ENCODE results near the gene PRKAR2B. TPM values are rescaled to one million over a fixed set of nuclear protein-coding genes. Genes with fewer than 3 reads are reported as not detected.

PRKAR2B gene
- total and polyA plus RNA-seq, 4 donors = 1.7 to 4.8 (median 3.3) TPM

- H3K36me3 ChIP-seq (ENCODE audit: control insufficient read depth in 1 of 2, insufficient read depth in 2 of 2, low read length in 1 of 2) = no peaks in the 10 kb centered on the region
- 1 to 2% methylated on average over 52 to 73 of the region's 73 CpGs for WGBS, 2 donors
- H3K4me1 ChIP-seq (ENCODE audit: control insufficient read depth in 1 of 2, insufficient read depth in 2 of 2, low read length in 2 of 2) = peaks cover 0 to 2% of the 10 kb centered on the region in 2 donors
- no peaks in the 10 kb centered on the region for H3K9me3 ChIP-seq (ENCODE audit: control insufficient read depth, low read length)
- no peaks in the 10 kb centered on the region for H3K27me3 ChIP-seq (ENCODE audit: control insufficient read depth in 1 of 2, insufficient read depth in 2 of 2, low read length in 1 of 2)
- H3K4me3 ChIP-seq (ENCODE audit: low read length in 2 of 2) = peak overlapping the region; percentile 92 to 98
- intact Hi-C loops (cut with DNase I) = loop anchor here in 1 of 2 donors (5.0 kb wide), 1 partner anchor 507 kb away; the partner anchor contains the start of gene CCDC71L
- DNase-seq (peak; percentile 99), ATAC-seq (ENCODE audit: low FRiP score) (peak; percentile 89)
- peak overlapping the region; percentile 93 to 97 for H3K27ac ChIP-seq (ENCODE audit: low read depth in 1 of 2, low read length in 2 of 2)
Observed at GRCh38 chr7:107169120-107170050, 124.9 kb downstream of the PRKAR2B start.

GRCh38 chr7:107170051-107170915, 125.8 kb downstream of the PRKAR2B start:
- H3K4me3 ChIP-seq (ENCODE audit: low read length in 2 of 2) = peak overlapping the region; percentile 37 to 98
- DNase-seq (no peak), ATAC-seq (ENCODE audit: low FRiP score) (no peak)
- peak overlapping the region in 1 of 2 donors; percentile 97 for H3K27ac ChIP-seq (ENCODE audit: low read depth in 1 of 2, low read length in 2 of 2)
- 12% methylated on average over 13 of the region's 13 CpGs for WGBS, 2 donors
- no peaks in the 10 kb centered on the region for H3K27me3 ChIP-seq (ENCODE audit: control insufficient read depth in 1 of 2, insufficient read depth in 2 of 2, low read length in 1 of 2)
- no peaks in the 10 kb centered on the region for H3K36me3 ChIP-seq (ENCODE audit: control insufficient read depth in 1 of 2, insufficient read depth in 2 of 2, low read length in 1 of 2)
- intact Hi-C loops (cut with DNase I) = no loop called here
- H3K4me1 ChIP-seq (ENCODE audit: control insufficient read depth in 1 of 2, insufficient read depth in 2 of 2, low read length in 2 of 2) = peaks cover 0 to 2% of the 10 kb centered on the region in 2 donors
- H3K9me3 ChIP-seq (ENCODE audit: control insufficient read depth, low read length) = no peaks in the 10 kb centered on the region

DNA sequence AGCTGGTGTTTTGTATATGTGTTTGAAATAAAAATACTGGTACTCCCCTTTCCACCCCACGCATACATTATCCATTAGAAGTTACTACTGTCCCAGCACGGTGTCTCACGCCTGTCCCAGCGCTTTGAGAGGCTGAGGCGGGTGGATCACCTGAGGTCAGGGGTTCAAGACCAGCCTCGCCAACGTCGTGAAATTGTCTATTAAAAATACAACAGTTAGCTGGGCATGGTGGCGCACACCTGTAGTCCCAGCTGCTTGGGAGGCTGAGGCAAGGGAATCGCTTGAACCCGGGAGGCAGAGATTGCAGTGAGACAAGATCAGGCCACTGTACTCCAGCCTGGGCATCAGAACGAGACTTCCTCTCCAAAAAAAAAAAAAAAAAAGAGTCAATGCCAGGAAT, 127.0 kb downstream of the PRKAR2B start:
- Histone ChIP-seq H3K27ac (ENCODE audit: low read depth in 1 of 2, low read length in 2 of 2) (no peak overlapping the region), H3K9me3 (ENCODE audit: control insufficient read depth, low read length) (no peaks in the 10 kb centered on the region), H3K4me3 (ENCODE audit: low read length in 2 of 2) (no peak overlapping the region), H3K27me3 (ENCODE audit: control insufficient read depth in 1 of 2, insufficient read depth in 2 of 2, low read length in 1 of 2) (no peaks in the 10 kb centered on the region), H3K36me3 (ENCODE audit: control insufficient read depth in 1 of 2, insufficient read depth in 2 of 2, low read length in 1 of 2) (no peaks in the 10 kb centered on the region), H3K4me1 (ENCODE audit: control insufficient read depth in 1 of 2, insufficient read depth in 2 of 2, low read length in 2 of 2) (peaks cover 0 to 2% of the 10 kb centered on the region in 2 donors)
- DNase-seq = no peak
- no peak for ATAC-seq (ENCODE audit: low FRiP score)
- WGBS, 2 donors = 86% methylated on average over 12 of the region's 12 CpGs
- intact Hi-C loops (cut with DNase I) = no loop called here

DNA sequence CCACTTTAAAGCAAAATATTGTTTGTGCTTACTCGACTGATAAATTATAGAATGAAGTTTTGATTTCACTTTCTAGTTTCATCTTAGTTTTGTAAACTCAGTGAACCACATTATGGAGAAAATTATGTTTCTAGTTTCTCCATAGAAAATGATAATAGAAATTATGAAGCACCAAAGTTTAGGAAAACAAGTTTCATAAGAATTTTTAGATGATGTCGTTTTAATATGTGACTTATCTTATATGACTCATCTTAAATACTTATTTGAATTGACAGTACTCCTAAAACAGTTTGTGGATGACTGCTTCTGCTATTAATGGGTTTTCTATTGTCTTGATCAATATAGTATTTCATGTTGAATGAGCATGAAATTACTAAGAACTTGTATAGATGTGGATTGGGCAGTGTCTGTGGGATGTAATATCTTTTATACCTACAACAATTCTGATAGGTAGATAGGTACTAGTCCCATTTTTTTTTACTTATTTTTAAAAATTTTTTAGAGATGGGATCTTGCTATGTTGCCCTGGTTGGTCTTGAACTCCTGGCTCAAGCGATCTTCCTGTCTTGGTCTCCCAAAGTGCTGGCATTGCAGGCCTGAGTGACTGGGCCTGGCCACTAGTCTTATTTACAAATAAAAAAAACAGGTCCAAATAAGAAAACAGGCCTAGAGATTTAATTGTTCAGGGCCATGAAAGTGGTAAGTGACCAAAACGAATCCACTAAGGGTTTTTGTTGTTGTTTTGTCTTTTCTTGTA, 127.9 kb downstream of the PRKAR2B start:
- Histone ChIP-seq H3K4me3 (ENCODE audit: low read length in 2 of 2) (no peak overlapping the region), H3K27me3 (ENCODE audit: control insufficient read depth in 1 of 2, insufficient read depth in 2 of 2, low read length in 1 of 2) (no peaks in the 10 kb centered on the region), H3K27ac (ENCODE audit: low read depth in 1 of 2, low read length in 2 of 2) (no peak overlapping the region), H3K36me3 (ENCODE audit: control insufficient read depth in 1 of 2, insufficient read depth in 2 of 2, low read length in 1 of 2) (no peaks in the 10 kb centered on the region), H3K9me3 (ENCODE audit: control insufficient read depth, low read length) (no peaks in the 10 kb centered on the region), H3K4me1 (ENCODE audit: control insufficient read depth in 1 of 2, insufficient read depth in 2 of 2, low read length in 2 of 2) (peaks cover 0 to 2% of the 10 kb centered on the region in 2 donors)
- ATAC-seq (ENCODE audit: low FRiP score) (no peak), DNase-seq (no peak)
- WGBS, 2 donors = 79 to 81% methylated on average over 4 of the region's 4 CpGs
- intact Hi-C loops (cut with DNase I) = no loop called here

GRCh38 chr7:107173191-107173590, 128.7 kb downstream of the PRKAR2B start:
- Histone ChIP-seq H3K36me3 (ENCODE audit: control insufficient read depth in 1 of 2, insufficient read depth in 2 of 2, low read length in 1 of 2) (no peaks in the 10 kb centered on the region), H3K27ac (ENCODE audit: low read depth in 1 of 2, low read length in 2 of 2) (no peak overlapping the region), H3K27me3 (ENCODE audit: control insufficient read depth in 1 of 2, insufficient read depth in 2 of 2, low read length in 1 of 2) (no peaks in the 10 kb centered on the region), H3K4me3 (ENCODE audit: low read length in 2 of 2) (no peak overlapping the region), H3K4me1 (ENCODE audit: control insufficient read depth in 1 of 2, insufficient read depth in 2 of 2, low read length in 2 of 2) (peaks cover 0 to 2% of the 10 kb centered on the region in 2 donors), H3K9me3 (ENCODE audit: control insufficient read depth, low read length) (no peaks in the 10 kb centered on the region)
- WGBS, 2 donors = 92 to 94% methylated on average over 2 of the region's 2 CpGs
- DNase-seq (no peak), ATAC-seq (ENCODE audit: low FRiP score) (no peak)
- intact Hi-C loops (cut with DNase I) = no loop called here

- no peaks in the 10 kb centered on the region for H3K9me3 ChIP-seq (ENCODE audit: control insufficient read depth, low read length)
- H3K27me3 ChIP-seq (ENCODE audit: control insufficient read depth in 1 of 2, insufficient read depth in 2 of 2, low read length in 1 of 2) = no peaks in the 10 kb centered on the region
- H3K27ac ChIP-seq (ENCODE audit: low read depth in 1 of 2, low read length in 2 of 2) = no peak overlapping the region
- peaks cover 0 to 2% of the 10 kb centered on the region in 2 donors for H3K4me1 ChIP-seq (ENCODE audit: control insufficient read depth in 1 of 2, insufficient read depth in 2 of 2, low read length in 2 of 2)
- WGBS, 2 donors = 57 to 59% methylated on average over 4 of the region's 4 CpGs
- intact Hi-C loops (cut with DNase I) = no loop called here
- no peak for DNase-seq
- no peaks in the 10 kb centered on the region for H3K36me3 ChIP-seq (ENCODE audit: control insufficient read depth in 1 of 2, insufficient read depth in 2 of 2, low read length in 1 of 2)
- no peak overlapping the region for H3K4me3 ChIP-seq (ENCODE audit: low read length in 2 of 2)
- no peak for ATAC-seq (ENCODE audit: low FRiP score)
Observed at GRCh38 chr7:107173691-107174406, 129.3 kb downstream of the PRKAR2B start.

GRCh38 chr7:107179326-107180164, 135.0 kb downstream of the PRKAR2B start:
- Histone ChIP-seq H3K4me1 (ENCODE audit: control insufficient read depth in 1 of 2, insufficient read depth in 2 of 2, low read length in 2 of 2) (peaks cover 0 to 4% of the 10 kb centered on the region in 2 donors), H3K36me3 (ENCODE audit: control insufficient read depth in 1 of 2, insufficient read depth in 2 of 2, low read length in 1 of 2) (peaks cover 0 to 1% of the 10 kb centered on the region in 2 donors), H3K4me3 (ENCODE audit: low read length in 2 of 2) (no peak overlapping the region), H3K27ac (ENCODE audit: low read depth in 1 of 2, low read length in 2 of 2) (no peak overlapping the region), H3K9me3 (ENCODE audit: control insufficient read depth, low read length) (no peaks in the 10 kb centered on the region), H3K27me3 (ENCODE audit: control insufficient read depth in 1 of 2, insufficient read depth in 2 of 2, low read length in 1 of 2) (no peaks in the 10 kb centered on the region)
- ATAC-seq (ENCODE audit: low FRiP score) (no peak), DNase-seq (no peak)
- intact Hi-C loops (cut with DNase I) = no loop called here
- WGBS, 2 donors = 83 to 85% methylated on average over 14 of the region's 14 CpGs

Measured in aorta (tissue), 5 donors.